NCI-H2196 treated with DMSO at 0.1 percent for 48 hours (cell line): ENCODE results near the gene FAM240A.
"Not testable (repeated sequence)": the region's sequence is repeated elsewhere in the genome, so short reads cannot be mapped to it uniquely, and the experiment has no call there.

Source experiments
- DNase-seq: peaks from one replicate; lab custom pipeline; 2025; ENCODE audit not compliant: unreplicated experiment; lab: John Stamatoyannopoulos, UW

FAM240A gene

DNA sequence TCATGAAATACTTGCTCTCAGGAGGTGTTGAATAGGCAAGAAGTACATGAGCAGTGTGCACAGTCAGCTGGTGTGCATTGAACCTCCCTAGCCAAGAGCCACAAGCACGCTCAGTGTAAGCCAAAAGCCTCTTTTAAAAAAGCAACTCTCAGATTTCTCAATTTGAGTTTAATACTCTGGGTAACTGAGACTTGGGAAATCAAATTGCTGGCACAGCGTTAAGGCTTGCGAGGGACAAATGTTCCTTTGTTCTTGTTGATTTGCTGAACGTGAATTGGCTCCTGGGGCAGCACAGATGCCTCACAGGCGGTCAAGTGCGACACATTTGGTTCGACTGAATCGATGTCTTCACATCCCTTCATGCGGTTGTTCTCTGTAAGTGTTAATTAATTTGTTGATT is at the start of gene FAM240A:
TSS of gene FAM240A (plus strand) at position 202 of the 400 bp plus-strand sequence. CDS start at position 361, 159 bp downstream.
- DNase-seq = no peak

DNA sequence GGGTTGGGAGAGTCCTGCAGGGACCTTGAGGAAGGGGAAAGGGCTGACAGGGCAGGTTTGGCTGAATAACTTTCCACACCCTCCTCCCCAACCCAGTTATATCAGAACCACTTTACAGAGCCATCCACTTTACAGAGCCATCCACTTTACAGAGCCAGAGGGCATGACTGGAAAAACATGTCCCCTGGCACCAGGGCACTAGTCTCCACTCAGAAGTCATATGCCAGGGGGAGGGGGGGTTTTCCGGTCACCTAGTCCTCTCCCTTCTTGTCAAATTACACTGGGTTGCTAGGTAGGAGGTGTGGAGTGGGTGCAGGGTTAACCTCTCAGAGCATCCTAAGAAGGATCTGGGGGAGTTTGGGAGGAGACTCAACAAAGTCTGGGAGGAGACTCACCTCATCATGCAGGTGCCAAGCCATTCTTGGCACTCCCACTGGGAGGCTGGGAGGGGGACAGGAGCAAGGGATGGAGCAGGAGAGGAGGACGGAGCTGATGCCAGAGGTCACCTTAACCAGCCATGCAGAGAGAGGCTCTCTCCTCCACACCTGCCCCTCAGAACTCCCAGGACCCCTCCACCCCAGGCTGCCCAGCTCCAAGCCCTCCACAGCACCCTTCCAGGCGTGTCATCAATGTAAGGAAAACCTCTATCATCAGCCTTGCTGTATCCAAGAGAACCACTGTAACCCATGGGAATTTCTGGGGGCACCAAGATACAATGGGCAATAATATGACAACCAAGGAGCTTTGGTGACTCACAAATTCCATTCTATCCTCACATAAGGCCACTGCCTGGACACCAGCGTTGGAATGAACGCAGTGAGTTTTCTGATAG is 47.9 kb upstream of the FAM240A start:
- DNase-seq = no peak

DNA sequence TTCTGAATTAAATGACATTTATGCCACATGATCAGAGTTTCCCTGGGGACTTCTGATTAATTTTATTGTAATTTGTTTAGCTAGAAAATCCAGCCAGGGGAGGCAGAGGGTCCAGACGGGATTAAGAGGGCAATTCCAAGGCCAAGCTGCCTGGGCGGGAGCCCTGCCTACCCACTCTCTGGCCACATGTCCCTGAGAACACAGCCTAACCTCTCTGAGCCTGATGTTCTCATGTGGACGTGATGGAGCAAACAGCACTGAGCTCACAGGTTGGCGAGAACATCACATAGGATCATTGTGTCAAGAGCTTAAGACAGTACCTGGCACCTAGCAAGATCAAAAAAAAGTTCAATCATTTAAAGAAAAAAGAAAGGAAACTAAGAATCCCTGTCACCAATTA is 47.2 kb upstream of the FAM240A start:
- DNase-seq = no peak

DNA sequence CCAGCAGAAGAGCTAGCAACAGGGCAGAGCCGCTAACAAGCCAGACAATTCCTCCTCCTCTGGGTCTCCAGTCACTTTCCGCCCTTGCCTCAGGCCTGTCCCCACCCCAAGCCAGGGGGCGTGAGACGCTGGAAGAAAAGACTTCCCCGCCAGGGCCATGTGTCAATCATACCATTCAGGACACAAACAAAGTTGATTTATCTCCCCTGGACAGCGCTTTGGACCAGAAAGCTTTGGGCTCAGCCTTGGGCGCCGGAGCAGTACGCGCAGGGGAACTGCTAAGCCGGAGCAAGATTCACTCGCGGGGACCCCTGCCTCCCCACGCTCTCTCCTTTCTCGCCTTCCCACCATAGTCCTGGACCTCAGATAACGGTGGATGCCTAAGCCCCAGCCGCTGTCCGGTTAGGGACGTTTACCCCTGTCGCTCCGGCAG is 46.7 kb upstream of the FAM240A start:
- no peak for DNase-seq

GRCh38 chr3:46566040-46566641 is 46.2 kb upstream of the FAM240A start, which contains the start of gene LRRC2:
Gene LRRC2 (minus strand): TSS chr3:46566302. CDS start chr3:46551591, 14,711 bp downstream.
- no peak for DNase-seq

- DNase-seq = no peak
Observed at GRCh38 chr3:46571684-46572083, 40.6 kb upstream of the FAM240A start.

DNA sequence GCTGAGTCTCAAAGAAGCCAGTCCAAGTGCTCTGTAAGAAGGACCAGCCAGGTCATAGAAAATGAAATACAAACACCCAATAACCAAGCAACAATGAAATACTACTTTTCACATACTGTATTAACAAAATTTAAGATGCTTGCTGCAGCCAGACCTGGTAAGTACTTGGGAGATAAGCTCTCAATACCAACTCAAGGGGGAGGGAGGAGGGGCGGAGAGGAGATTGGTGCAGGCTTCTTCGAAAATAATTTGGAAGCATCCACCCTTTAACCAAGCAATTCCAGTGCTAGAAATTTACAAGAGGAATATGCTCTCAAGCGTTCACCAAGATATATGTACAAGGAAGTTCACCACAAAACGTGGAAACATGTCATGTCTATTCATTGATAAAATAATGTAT is 38.6 kb upstream of the FAM240A start:
- DNase-seq = no peak

GRCh38 chr3:46574243-46574646 is 38.1 kb upstream of the FAM240A start:
- DNase-seq = no peak

DNA sequence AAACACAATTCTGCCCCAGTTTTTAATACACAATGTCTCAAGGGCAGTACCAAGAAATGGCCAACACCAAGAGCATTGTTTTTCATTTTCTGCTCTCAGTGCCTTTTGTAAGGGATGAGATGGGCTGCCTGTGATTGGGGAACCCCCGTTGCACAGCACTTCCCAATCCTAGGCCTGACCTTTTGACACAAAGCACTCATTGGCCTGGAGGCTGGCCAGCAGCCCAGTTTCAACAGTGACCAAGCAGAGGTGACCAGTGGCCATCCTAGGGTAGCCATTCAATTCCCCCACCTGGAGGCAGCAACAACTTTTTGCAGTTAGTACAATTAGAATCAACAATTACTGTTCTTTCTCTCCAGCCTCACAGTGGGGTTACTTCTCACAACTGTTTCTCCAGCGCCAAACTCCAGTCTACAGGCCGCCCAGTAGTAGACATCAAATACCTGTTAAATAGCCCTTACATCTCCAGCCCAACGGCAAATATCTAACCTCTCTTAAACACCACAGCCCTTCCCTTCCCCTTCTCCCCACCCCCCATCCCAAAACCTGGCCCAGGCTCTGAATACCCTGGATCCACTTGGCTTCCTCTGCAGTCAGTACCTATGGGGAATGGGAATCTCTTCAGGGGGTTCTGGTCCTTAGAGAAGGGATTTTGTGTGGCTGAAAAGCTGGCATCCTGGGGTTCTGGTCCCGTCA is 37.3 kb upstream of the FAM240A start:
- no peak for DNase-seq

DNA sequence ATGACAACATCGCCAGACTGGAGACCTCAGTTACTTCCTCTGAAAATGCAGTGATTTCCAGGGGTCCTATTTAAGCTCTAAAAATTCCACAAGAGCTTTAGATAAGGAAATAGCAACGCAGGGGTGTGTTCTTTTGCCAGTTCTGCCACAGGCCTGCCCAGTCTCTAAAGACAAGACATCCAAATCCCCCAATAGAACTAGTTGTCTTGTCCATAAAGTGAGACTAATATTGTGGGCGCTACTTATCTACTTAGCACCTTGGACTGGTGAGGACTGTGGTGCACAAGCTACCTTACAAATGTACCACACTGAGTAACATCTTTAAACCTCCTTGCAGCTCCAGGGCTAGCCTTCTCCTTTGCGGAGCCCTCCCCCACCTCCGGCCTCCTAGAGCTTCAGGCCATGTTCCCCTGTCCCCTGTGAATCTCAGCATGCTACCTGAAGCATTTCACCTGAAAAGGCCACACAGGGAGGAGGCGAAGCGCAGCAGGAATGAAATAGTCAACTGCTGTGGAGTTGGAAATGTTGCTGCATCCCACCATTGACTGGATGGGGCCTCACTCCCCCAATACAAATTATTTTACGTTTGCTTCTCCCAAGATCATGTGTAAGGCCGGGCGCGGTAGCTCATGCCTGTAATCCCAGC is 36.6 kb upstream of the FAM240A start:
- no peak for DNase-seq

GRCh38 chr3:46576386-46576785 is 35.9 kb upstream of the FAM240A start:
- DNase-seq = no peak

DNA sequence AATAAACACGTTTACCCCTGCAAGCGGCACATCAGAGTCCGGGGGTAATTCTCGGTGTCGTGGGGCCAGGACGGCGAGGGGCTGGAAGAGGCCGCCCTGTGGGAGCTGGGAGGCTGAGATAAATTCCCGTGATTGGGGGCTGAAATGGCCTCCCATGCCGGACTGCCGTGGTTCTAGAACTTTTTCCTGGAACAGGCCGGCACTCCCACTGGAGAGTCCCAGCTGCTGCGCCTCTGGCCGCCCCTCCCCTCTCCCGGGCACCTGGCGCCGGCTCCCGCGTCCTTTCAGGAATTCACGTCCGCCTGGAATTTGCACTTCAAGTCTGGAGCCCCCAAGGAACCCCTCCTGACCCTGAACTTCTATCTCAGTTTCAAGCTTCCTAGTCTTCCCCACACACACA is 35.4 kb upstream of the FAM240A start:
- DNase-seq = no peak

- DNase-seq = not testable (repeated sequence)
Observed at GRCh38 chr3:46577580-46578249, 34.6 kb upstream of the FAM240A start.

- no peak for DNase-seq
Observed at GRCh38 chr3:46578973-46579755, 33.2 kb upstream of the FAM240A start.

GRCh38 chr3:46579756-46580286 is 32.5 kb upstream of the FAM240A start:
- no peak for DNase-seq

- DNase-seq = no peak
Observed at GRCh38 chr3:46580675-46581074, 31.6 kb upstream of the FAM240A start.

GRCh38 chr3:46584598-46585467 is 27.5 kb upstream of the FAM240A start:
- no peak for DNase-seq

- DNase-seq = no peak
Observed at GRCh38 chr3:46585799-46586693, 26.3 kb upstream of the FAM240A start.
